Tibial nerve (tissue), 3 donors: ENCODE results near the gene ZNF709.
"Not testable (repeated sequence)": the region's sequence is repeated elsewhere in the genome, so short reads cannot be mapped to it uniquely, and the experiment has no call there.

ENCODE experiments used
- EP300 ChIP-seq, 2 donors: sonication (generic); formaldehyde crosslinking; IDR thresholded peaks; one replicate each; pipeline ENCODE4 v1.6.1; 2017; ENCODE audit warnings: antibody characterized with exemption in 2 of 2, mild to moderate bottlenecking in 1 of 2
- POLR2A ChIP-seq, 2 donors: fragments of 450-650 bp; IDR thresholded peaks; one replicate each; pipeline ENCODE4 v1.6.1; 2017; ENCODE audit warnings: antibody characterized with exemption in 2 of 2, mild to moderate bottlenecking in 2 of 2, moderate library complexity in 2 of 2

DNA sequence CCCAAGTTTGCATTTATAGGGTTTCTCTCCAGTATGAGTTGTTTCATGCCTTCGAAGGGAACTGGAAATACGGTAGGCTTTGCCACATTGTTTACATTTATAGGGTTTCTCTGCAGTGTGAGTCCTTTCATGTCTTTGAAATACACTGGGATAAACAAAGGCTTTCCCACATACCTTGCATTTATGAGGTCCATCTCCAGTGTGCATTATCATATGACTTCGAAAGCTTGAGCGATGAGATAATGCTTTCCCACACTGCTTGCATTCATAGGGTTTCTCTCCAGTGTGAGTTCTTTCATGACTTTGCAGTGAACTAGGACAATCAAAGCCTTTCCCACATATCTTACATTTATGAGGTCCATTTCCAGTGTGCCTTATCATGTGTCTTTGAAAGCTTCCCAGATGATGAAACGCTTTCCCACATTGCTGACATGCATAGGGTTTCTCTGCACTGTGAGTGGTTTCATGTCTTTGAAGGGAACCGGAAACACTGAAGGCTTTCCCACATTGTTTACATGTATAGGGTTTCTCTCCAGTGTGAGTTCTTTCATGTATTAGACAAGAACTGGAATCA is 53.8 kb downstream of the ZNF709 start:
- not testable (repeated sequence) for TF ChIP-seq EP300, POLR2A (IDR thresholded peaks at IDR 0.05)
